ENCODE measurements around the gene GNB1. TPM values are rescaled to one million over a fixed set of nuclear protein-coding genes. Genes with fewer than 3 reads are reported as not detected.

Gene GNB1
- total RNA-seq, 1 experiment from 2014 or later, result 184 TPM

DNA sequence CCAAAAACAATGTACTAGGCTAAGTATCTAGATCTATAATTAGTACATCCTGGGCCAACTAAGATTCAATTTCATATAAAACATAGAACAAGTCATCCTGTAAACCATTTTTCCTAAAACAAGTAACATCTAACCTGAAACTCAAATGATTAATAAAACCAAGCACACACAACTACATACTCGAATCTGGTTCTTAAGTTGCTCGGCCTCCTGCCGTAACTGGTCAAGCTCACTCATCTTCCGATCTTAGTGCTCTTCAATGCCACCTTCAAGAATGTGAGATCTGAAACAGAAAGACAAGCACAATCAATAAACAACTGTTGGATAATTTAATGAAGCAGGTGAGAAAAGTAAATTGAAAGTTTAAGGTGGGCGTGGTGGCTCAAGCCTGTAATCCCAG is 65.7 kb downstream of the GNB1 start:
- Histone ChIP-seq H3K27ac (no peak overlapping the region), H3K9me3 (replicated peaks) (no peaks in the 10 kb centered on the region), H3K4me1 (peaks cover 26% of the 10 kb centered on the region), H3K36me3 (peaks cover 66% of the 10 kb centered on the region), H3K4me3 (no peak overlapping the region), H3K27me3 (no peaks in the 10 kb centered on the region)
- DNase-seq, result no peak

DNA sequence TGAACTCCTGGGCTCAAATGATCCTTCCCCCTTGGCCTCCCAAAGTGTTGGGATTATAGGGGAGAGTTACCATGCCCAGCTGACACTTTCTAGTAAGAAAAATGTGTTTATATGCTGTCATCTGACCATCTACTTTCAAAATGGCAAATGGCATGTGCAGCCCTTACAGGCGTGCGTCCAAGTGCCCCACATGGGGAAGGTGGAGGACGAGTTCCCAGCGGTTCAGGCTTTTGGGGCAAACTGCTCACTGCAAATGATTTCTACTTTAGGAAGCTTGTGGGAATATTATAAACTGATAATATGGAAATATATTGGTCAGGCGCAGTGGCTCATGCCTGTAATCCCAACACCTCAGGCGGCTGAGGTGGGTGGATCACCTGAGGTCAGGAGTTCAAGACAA is 71.1 kb downstream of the GNB1 start:
- no peak for DNase-seq
- Histone ChIP-seq H3K36me3 (peaks cover 81% of the 10 kb centered on the region), H3K27ac (no peak overlapping the region), H3K4me3 (no peak overlapping the region), H3K9me3 (replicated peaks) (no peaks in the 10 kb centered on the region), H3K4me1 (no peaks in the 10 kb centered on the region), H3K27me3 (no peaks in the 10 kb centered on the region)

DNA sequence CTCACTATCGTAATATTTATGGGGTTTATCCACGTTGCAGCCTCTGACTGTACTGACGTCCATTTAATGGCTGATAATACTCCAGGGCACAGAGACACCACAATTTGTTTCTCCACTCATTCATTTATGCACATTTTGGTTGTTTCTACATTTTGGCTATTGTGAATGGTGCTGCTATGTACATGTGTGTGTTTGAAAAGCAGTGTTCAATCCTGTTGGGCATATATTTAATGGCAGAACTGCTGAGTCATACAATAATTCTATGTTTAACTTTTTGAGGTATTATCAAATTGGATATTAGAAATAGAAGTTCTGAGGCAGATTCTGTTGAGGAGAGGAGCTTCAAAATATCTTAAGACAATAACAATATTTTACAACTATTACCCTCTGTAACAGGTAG is 73.7 kb downstream of the GNB1 start:
- Histone ChIP-seq H3K4me3 (no peak overlapping the region), H3K27ac (no peak overlapping the region), H3K4me1 (no peaks in the 10 kb centered on the region), H3K36me3 (peaks cover 79% of the 10 kb centered on the region), H3K9me3 (replicated peaks) (no peaks in the 10 kb centered on the region), H3K27me3 (no peaks in the 10 kb centered on the region)
- no peak for DNase-seq

DNA sequence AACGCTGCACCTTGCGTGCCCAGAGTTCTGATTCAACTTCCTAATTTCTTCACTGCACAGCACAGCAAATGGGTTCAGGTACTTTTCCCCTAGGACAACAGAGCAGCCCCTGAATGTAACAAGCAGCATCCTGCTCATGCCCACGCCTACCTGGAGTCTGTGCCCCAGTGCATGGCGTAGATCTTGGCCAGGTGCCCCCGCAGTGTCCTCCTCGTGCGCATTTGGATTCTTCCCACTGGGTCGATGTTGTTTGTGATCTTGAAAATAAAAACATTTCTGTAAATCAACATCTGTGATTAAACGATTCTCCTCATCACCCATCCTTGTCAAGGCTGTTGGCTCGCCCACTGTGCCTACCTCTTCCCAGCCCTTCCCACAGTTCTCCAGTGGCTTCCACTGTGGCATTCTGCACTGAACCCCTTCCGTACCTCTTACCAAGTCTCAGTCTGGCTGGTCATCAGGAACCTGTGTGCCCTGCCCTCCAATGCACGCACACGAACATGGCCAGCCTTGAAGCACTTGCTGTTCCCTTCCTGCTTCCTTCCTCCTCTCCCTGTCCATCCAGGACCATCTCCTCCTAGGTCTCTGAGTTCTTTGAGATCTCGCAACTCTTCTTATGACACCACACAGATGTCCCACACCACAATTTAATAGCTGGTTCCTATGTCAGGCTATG is 75.1 kb downstream of the GNB1 start:
- DNase-seq, result no peak

DNA sequence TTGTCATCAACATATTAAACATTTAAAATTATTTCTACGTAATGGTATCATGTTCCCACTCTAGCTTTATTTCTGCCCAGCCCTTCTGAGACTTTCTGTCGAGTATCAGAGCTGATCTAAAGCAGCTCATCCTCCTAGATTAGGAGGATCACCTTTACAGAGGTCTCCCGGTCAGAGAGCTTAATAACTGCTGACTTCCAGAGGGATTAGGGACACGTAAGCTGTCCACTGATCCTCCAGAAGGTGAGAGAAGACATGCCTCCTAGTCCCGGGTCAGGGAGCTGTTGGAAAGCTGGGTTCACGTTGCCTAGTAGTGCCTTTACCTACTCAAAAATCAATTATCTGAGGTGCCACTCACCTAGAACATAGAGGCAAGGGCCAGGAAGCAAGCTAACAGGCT is 81.4 kb downstream of the GNB1 start:
- Histone ChIP-seq H3K9me3 (replicated peaks) (no peaks in the 10 kb centered on the region), H3K27ac (no peak overlapping the region), H3K27me3 (no peaks in the 10 kb centered on the region), H3K4me1 (no peaks in the 10 kb centered on the region), H3K36me3 (peaks cover 90% of the 10 kb centered on the region), H3K4me3 (no peak overlapping the region)
- DNase-seq, result no peak

More for the DNA sequence above, 75.1 kb downstream of the GNB1 start:
- no peaks in the 10 kb centered on the region for H3K4me1 ChIP-seq
- H3K27ac ChIP-seq, result no peak overlapping the region
- peaks cover 78% of the 10 kb centered on the region for H3K36me3 ChIP-seq
- no peaks in the 10 kb centered on the region for H3K27me3 ChIP-seq
- no peak overlapping the region for H3K4me3 ChIP-seq
- H3K9me3 ChIP-seq (replicated peaks), result no peaks in the 10 kb centered on the region

DNA sequence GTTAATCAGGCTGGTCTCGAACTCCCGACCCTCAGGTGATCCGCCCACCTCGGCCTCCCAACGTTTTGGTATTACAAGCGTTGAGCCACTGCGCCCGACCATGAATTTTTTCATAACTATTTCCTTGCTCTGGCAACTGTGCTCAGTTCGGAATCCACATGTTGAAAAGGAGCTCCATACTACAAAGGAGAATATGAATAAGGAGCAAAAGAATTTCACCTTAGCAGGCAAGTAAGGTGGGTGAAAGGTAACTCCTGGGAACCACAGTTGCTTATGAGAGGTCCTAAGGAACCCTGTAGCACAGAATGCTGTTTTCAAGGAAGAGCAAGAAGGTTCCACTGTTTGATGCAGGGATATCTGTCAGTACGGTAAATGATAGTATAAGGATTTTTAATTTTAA is 82.7 kb downstream of the GNB1 start:
- DNase-seq, result no peak
- Histone ChIP-seq H3K27me3 (no peaks in the 10 kb centered on the region), H3K4me1 (no peaks in the 10 kb centered on the region), H3K36me3 (peaks cover 90% of the 10 kb centered on the region), H3K4me3 (no peak overlapping the region), H3K27ac (no peak overlapping the region), H3K9me3 (replicated peaks) (no peaks in the 10 kb centered on the region)

DNA sequence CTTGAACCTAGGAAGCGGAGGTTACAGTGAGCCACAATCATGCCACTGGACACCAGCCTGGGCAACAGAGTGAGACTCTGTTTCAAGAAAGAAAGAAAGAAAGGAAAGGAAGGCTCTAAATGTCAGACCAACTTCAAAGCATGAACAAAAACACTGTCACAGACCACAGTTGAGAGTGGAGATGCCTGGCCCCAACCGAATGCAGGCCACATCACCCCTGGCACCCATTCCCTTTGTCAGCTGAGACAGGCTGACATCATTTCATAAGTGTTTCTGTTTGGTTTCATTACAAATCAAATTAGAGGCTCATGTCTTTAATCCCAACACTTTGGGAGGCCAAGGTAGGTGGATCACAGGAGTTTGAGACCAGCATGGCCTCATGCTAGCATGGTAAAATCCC is 84.0 kb downstream of the GNB1 start:
- Histone ChIP-seq H3K27me3 (no peaks in the 10 kb centered on the region), H3K4me1 (no peaks in the 10 kb centered on the region), H3K36me3 (peaks cover 89% of the 10 kb centered on the region), H3K9me3 (replicated peaks) (no peaks in the 10 kb centered on the region), H3K27ac (no peak overlapping the region), H3K4me3 (no peak overlapping the region)
- no peak for DNase-seq

DNA sequence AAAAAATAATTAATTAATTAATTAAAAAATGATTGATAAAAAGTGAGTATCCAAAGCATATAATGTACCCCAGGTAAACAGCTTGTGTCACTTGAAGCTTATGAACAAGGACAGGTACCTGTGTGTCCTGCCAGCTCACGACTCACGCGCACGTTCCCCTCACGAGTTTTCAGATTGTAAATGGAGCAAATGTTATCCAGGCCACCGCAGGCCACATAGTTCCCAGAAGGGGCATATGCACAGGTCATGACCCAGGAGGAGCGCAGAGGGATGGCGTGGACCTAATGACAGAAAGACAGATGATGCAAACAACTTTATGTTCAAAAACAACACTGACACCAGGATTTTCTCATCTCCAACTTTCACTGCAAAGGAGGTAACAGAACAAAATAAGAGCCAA is 86.6 kb downstream of the GNB1 start:
- H3K36me3 ChIP-seq, result peaks cover 91% of the 10 kb centered on the region
- H3K4me3 ChIP-seq, result no peak overlapping the region
- H3K27ac ChIP-seq, result no peak overlapping the region
- H3K4me1 ChIP-seq, result no peaks in the 10 kb centered on the region
- no peaks in the 10 kb centered on the region for H3K27me3 ChIP-seq
- no peak for DNase-seq
- no peaks in the 10 kb centered on the region for H3K9me3 ChIP-seq (replicated peaks)

DNA sequence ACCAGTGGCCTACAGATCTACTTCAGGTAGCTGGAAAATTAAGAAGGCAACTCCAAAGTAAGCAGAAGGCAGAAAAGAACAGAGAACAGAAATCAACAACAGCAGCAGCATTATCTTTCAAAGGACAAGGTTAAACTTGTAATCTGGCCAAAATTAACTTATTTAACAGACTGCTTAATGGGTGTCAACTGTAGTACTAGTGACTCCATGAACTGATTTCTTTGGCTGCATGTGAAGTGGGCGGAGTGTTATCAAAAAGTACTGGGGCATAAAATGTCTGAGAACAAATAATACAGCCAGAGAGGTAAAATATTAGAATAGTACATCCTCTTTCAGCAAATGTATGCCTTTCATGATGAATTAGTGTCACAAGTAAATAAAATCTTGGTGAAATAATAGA is 88.0 kb downstream of the GNB1 start:
- DNase-seq, result no peak
- H3K36me3 ChIP-seq, result peaks cover 90% of the 10 kb centered on the region
- H3K4me1 ChIP-seq, result no peaks in the 10 kb centered on the region
- no peaks in the 10 kb centered on the region for H3K27me3 ChIP-seq
- no peaks in the 10 kb centered on the region for H3K9me3 ChIP-seq (replicated peaks)
- no peak overlapping the region for H3K4me3 ChIP-seq
- no peak overlapping the region for H3K27ac ChIP-seq

DNA sequence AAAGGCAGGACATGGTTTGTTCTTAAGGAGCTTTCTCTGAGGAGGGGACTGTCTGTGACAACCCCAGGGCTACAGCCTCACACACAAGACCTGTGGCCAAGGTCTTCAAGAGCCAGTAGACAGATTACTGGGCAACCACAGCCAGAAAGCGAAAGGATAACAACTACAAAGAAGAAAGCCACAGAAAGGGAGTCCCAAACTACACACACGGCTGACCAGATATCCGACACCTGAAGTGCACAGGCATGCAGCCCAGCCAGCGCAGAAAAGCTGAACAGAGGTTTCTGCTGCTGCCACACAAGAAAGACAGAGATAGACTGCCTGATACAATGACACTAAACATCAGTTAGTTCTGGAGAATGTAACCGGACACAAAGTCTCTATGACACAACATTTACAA is 91.2 kb downstream of the GNB1 start:
- Histone ChIP-seq H3K27ac (no peak overlapping the region), H3K4me3 (no peak overlapping the region), H3K4me1 (no peaks in the 10 kb centered on the region), H3K27me3 (no peaks in the 10 kb centered on the region), H3K9me3 (replicated peaks) (no peaks in the 10 kb centered on the region), H3K36me3 (peaks cover 91% of the 10 kb centered on the region)
- no peak for DNase-seq

DNA sequence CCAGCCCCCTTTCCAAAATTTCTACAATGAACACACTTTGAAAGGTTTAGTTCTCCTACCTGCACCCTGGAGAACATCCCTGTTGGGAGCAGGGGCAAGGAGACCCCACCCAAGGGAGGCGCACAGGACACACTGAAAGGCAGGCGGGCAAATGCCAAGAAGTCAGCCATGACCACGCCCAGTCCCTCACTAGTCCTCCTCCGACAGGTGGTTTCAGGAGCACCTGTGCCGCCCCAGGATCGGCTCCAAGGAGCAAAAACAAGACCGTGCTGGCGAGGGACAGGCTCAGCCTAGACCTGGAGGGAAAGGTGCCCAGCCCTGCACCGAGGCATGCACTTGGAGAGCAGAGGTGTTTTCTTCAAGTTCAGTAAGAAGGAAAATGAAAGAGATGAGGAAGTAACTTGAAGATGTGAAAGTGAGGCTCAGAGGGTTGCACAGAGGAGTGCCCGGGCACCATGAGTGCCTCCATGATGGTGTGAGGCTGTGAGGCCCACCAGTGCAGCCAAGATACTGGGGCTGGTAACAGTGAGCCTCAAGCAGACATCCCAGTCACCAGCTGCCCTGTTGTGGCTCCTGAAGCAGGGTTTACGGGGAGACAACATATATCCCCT is 93.1 kb downstream of the GNB1 start:
- DNase-seq, result no peak
- H3K27ac ChIP-seq, result no peak overlapping the region
- H3K9me3 ChIP-seq (replicated peaks), result no peaks in the 10 kb centered on the region
- peaks cover 89% of the 10 kb centered on the region for H3K36me3 ChIP-seq
- H3K4me1 ChIP-seq, result no peaks in the 10 kb centered on the region
- H3K27me3 ChIP-seq, result no peaks in the 10 kb centered on the region
- H3K4me3 ChIP-seq, result no peak overlapping the region

DNA sequence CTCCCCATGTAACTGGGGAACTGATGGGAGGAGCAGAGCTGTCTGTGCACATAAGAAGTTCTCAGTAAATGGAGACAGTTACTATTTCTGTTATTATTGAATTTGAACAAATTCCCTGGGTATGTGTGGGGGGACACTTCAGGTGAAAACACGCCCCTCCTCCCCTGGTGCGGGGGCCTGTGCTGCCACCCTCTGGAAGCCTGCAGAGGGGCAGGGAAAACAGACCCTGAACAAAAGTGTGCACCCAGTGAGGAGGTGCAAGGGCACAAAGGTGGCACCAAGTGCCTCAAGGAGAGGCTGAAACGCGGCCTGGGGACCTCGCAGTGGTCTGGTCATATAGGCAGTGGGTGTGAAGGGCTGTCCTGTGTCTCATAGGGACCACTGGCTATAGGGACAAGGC is 94.4 kb downstream of the GNB1 start:
- H3K27me3 ChIP-seq, result no peaks in the 10 kb centered on the region
- DNase-seq, result no peak
- peaks cover 93% of the 10 kb centered on the region for H3K36me3 ChIP-seq
- H3K27ac ChIP-seq, result no peak overlapping the region
- H3K4me3 ChIP-seq, result no peak overlapping the region
- H3K4me1 ChIP-seq, result no peaks in the 10 kb centered on the region
- no peaks in the 10 kb centered on the region for H3K9me3 ChIP-seq (replicated peaks)

DNA sequence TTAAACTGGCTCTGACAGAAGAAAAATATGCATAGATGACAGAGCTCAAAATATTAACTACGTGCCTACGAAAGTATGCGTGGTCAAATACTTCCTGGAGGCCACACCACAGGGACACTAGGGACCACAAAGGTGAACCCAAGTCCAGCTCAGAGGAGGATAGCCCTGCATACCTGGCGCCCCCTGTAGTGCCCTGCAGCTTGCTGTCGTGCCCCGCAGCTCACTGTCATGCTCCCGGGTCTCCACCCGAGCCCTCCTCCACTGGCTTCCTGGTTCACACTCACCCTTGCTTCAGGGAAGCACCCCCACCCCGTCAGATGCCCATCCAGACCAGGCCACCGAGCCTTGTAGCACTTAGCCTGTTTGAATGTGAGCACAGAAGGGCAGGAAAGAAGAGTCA is 95.9 kb downstream of the GNB1 start:
- Histone ChIP-seq H3K27ac (no peak overlapping the region), H3K36me3 (peaks cover 89% of the 10 kb centered on the region), H3K4me3 (no peak overlapping the region), H3K4me1 (no peaks in the 10 kb centered on the region), H3K27me3 (no peaks in the 10 kb centered on the region), H3K9me3 (replicated peaks) (no peaks in the 10 kb centered on the region)
- DNase-seq, result no peak

DNA sequence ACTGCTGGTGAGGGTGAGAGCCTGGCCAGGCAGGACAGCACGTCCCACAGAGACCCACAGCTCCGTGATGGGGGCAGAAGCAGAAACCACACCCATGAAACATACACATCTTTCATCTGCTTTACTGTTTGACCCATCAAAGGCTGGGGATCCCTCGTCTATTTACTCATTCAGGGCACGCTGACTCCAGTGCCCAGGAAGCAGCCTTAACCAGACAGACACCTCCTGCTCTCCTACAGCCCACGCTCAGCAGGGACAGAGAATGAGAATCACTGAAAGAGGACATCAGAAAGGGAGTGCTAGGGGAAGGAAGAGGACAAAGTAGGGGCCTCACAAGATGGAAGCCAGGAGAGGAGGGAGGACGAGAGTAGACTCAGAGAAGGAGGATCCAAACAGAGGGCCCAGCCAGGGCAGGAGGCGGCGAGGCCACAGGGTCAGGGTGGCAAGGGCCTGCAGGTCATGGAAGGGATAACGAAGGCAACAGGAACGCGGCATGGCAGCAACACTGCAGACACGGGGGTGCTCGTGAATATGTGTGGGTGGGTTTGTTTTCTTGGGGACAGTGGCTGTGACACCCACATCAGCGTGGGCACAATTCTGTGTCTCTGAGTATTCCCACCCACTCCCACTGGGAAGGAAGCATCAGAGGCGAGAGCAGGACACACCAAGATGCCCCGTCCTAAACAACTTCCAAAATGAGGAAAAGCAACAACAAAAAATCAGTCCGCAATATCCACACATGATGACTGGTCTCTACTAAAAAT is 97.2 kb downstream of the GNB1 start:
- Histone ChIP-seq H3K27me3 (no peaks in the 10 kb centered on the region), H3K36me3 (peaks cover 88% of the 10 kb centered on the region), H3K9me3 (replicated peaks) (no peaks in the 10 kb centered on the region), H3K4me1 (no peaks in the 10 kb centered on the region), H3K27ac (no peak overlapping the region), H3K4me3 (no peak overlapping the region)
- DNase-seq, result no peak

DNA sequence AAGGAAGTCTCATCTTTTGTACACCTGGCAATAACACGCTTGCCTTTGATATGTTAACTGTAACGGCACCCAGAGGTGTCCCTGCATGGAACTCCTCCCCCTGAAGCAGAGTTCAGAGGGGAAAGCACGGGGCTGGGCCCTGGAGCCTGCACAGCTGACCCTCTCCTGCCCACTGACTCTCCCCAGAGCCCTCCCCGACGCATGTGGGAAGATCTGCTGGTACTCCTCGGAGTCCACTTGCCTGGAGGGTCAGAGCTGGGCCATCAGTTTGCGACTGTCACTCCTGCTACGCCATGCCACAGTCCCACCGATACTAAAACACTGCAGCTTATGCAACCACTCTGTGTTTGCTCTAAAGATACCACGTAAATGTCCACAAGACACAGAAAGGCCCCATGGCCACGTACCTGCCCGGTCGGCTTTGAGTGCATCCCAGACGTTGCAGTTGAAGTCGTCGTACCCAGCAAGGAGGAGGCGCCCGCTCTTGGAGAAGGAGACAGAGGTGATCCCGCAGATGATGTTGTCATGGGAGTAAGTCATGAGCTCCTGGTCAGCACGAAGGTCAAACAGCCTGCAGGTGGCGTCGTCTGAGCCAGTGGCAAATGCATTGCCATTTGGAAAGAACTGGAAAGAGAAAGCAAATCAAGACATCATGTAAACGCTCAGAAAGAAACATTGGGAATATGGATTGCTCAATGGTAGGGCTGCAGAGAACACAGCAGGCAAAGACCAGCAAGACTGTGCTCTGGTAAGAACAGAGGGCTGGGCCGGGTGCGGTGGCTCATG is 102.0 kb downstream of the GNB1 start:
- Histone ChIP-seq H3K4me3 (no peak overlapping the region), H3K9me3 (replicated peaks) (no peaks in the 10 kb centered on the region), H3K4me1 (no peaks in the 10 kb centered on the region), H3K27ac (no peak overlapping the region), H3K36me3 (peaks cover 82% of the 10 kb centered on the region), H3K27me3 (no peaks in the 10 kb centered on the region)
- peak in 1 of 2 experiments; percentile 41 for DNase-seq
